Endothelial cell of hepatic sinusoid (primary cell): ENCODE results near the gene SCLY.

Experiments used
- in situ Hi-C: cut with HindIII; loops from 2 replicates; pipeline ENCODE4 v1.10.0; 2017; ENCODE audit warnings: low sequenced_read_pairs

The SCLY gene

GRCh38 chr2:238069021-238069709, 8.4 kb downstream of the SCLY start:
- in situ Hi-C loops = no loop called here

- in situ Hi-C loops = loop anchor here (10.0 kb wide), 1 partner anchor 225 kb away; no protein-coding TSS in a partner anchor
Observed at GRCh38 chr2:238069877-238070276, 9.1 kb downstream of the SCLY start.

- in situ Hi-C loops = loop anchor here (10.0 kb wide), 1 partner anchor 219 kb away; no protein-coding TSS in a partner anchor
Observed at GRCh38 chr2:238075397-238075796, 14.6 kb downstream of the SCLY start.

GRCh38 chr2:238077292-238077691, 16.5 kb downstream of the SCLY start:
- in situ Hi-C loops = loop anchor here (10.0 kb wide), 1 partner anchor 218 kb away; no protein-coding TSS in a partner anchor

GRCh38 chr2:238079874-238080327, 19.1 kb downstream of the SCLY start:
- in situ Hi-C loops = loop anchor here (10.0 kb wide), 1 partner anchor 215 kb away; no protein-coding TSS in a partner anchor

- in situ Hi-C loops = no loop called here
Observed at GRCh38 chr2:238080518-238080917, 19.7 kb downstream of the SCLY start.

- in situ Hi-C loops = no loop called here
Observed at GRCh38 chr2:238081150-238081549, 20.3 kb downstream of the SCLY start.

GRCh38 chr2:238081561-238081960, 20.8 kb downstream of the SCLY start:
- in situ Hi-C loops = no loop called here

GRCh38 chr2:238082151-238082550, 21.4 kb downstream of the SCLY start:
- in situ Hi-C loops = no loop called here

- in situ Hi-C loops = no loop called here
Observed at GRCh38 chr2:238082827-238083226, 22.0 kb downstream of the SCLY start.

GRCh38 chr2:238083919-238084318, 23.1 kb downstream of the SCLY start:
- in situ Hi-C loops = no loop called here

GRCh38 chr2:238084761-238085160, 24.0 kb downstream of the SCLY start:
- in situ Hi-C loops = no loop called here

- in situ Hi-C loops = no loop called here
Observed at GRCh38 chr2:238085899-238086298, 25.1 kb downstream of the SCLY start.

GRCh38 chr2:238087211-238087610, 26.4 kb downstream of the SCLY start:
- in situ Hi-C loops = no loop called here

- in situ Hi-C loops = loop anchor here (5.0 kb wide), 2 partner anchors 64 to 254 kb away; no protein-coding TSS in a partner anchor
Observed at GRCh38 chr2:238090887-238091286, 30.1 kb downstream of the SCLY start.

GRCh38 chr2:238091436-238092060, 30.7 kb downstream of the SCLY start:
- in situ Hi-C loops = loop anchor here (5.0 kb wide), 2 partner anchors 64 to 254 kb away; no protein-coding TSS in a partner anchor

GRCh38 chr2:238092486-238093035, 31.8 kb downstream of the SCLY start:
- in situ Hi-C loops = loop anchor here (5.0 kb wide), 2 partner anchors 65 to 255 kb away; no protein-coding TSS in a partner anchor

GRCh38 chr2:238093181-238094140, 32.7 kb downstream of the SCLY start:
- in situ Hi-C loops = loop anchor here (5.0 kb wide), 2 partner anchors 66 to 256 kb away; no protein-coding TSS in a partner anchor

GRCh38 chr2:238094438-238095022, 33.7 kb downstream of the SCLY start:
- in situ Hi-C loops = loop anchor here (5.0 kb wide), 2 partner anchors 67 to 257 kb away; no protein-coding TSS in a partner anchor

- in situ Hi-C loops = no loop called here
Observed at GRCh38 chr2:238095143-238095542, 34.3 kb downstream of the SCLY start.
